ENCODE results near the gene CRELD2.
"Not testable (repeated sequence)": the region's sequence is repeated elsewhere in the genome, so short reads cannot be mapped to it uniquely, and the experiment has no call there.

Gene CRELD2

GRCh38 chr22:49933236-49934159, 15.1 kb downstream of the CRELD2 start:
- FAIRE-seq: no peak

DNA sequence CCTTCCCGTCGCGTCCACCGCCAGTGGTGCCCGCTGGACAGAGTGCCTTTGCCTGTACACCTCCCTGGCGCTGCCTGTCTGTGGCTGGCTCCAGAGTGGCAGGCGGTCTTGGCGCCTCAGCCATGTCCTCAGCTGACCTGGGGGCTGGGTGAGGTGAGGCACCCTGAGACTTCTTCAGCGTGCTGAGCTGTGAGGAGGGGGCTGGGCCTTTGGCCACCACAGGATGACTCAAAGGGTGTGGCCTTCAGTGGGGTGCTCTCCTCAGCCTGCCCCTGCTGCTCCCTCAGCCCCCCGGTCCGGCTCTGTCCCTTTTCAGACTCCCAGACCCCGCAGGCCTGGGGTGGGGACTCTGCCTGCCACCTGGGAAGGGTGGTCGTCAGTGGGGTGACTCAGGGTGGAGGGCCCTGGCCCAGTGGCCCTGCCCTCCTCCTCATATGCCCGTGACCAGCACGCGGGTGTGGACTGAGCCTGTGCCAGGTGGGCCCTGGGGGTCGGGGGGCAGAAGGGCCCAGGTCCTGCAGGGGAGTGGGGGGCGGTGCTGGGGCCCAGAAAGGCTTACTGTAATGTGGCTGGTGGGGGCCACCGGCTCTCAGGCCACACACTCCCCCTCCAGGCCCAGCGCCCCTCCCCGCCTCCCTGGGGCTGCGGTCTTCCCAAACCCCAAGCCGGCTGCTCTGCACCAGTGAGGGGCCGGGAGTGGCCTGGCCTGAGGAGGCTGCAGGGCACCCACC, 15.9 kb downstream of the CRELD2 start:
- FAIRE-seq: no peak

DNA sequence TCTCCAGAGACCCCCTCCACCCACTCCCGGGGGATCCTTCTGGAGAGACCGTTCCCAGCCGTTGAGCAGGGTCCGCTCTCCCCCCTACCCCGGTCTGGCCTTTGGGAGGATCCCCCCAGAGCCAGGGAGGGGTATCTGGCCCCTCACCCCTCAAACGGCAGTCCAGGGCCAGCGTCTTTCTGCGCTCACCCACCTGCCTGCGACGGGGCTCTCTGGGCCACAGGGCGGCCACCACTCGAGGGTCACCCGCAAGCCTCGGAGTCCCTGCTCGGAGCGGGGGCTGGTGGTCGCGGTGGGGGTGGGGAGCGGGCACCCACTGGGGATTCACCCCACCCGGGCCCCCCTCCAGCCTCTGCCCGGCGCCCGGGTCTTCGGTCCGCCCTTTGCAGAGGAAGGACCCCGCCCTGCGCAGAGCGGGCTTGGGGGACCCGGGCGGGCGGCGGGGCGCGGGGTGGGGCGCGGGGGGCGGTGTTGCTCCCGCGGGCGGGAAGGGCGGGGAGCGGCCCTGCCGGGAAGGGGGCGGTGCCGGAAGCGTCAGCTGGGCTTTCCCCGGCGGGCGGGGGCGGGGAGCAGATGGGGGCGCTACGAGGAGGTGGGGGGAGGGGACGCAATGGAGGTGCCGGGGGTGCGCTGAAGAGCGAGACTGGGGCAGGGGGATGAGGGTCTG, 16.6 kb downstream of the CRELD2 start:
- no peak for FAIRE-seq

GRCh38 chr22:49935561-49935960, 17.1 kb downstream of the CRELD2 start:
- FAIRE-seq: no peak

- FAIRE-seq: no peak
These were observed 17.9 kb downstream of the CRELD2 start for GRCh38 chr22:49936018-49936972.

- no peak for FAIRE-seq
These were observed 18.7 kb downstream of the CRELD2 start for GRCh38 chr22:49936973-49937757.

DNA sequence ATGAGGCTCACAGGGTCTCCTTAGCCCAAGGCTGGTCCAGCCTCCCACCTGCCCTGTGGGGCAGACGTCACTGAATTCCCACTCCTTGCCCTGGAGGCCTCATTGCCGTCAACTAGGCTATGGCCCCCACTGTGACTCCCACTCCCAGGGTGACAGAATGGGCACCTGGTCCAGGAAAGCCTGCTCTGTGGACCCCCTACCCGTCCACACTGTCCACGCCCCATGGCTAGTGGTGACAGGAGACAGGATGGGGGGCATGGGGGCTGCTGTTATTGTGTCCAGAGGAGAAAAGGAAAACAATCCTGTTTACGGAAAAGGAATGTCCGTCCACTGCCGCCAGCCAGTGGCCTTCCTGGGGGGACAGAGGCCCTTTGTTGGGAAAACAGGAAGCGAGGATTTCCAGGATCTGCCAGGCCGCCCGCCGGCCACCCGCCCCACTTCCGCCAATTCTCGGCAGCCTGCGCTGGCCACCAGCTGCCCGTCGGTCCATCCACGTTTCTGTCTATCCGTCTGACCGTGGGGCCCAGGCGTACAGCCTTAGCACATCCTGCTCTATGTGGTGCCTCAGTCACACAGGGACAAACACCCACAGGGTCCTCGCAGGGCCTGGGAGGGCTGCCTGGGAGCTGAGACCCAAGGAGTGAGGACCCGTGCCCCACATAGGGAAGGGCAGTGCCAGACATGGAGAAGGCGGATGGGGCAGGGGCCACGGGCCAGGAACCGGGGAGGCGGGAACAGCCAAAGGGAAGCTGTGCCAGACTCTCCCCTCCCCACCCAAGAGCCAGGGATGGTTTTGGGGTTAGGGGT, 19.5 kb downstream of the CRELD2 start:
- no peak for FAIRE-seq

- FAIRE-seq: no peak
These were observed 20.2 kb downstream of the CRELD2 start for GRCh38 chr22:49938565-49939136.

- FAIRE-seq: no peak
These were observed 23.3 kb downstream of the CRELD2 start for GRCh38 chr22:49941507-49942316.

DNA sequence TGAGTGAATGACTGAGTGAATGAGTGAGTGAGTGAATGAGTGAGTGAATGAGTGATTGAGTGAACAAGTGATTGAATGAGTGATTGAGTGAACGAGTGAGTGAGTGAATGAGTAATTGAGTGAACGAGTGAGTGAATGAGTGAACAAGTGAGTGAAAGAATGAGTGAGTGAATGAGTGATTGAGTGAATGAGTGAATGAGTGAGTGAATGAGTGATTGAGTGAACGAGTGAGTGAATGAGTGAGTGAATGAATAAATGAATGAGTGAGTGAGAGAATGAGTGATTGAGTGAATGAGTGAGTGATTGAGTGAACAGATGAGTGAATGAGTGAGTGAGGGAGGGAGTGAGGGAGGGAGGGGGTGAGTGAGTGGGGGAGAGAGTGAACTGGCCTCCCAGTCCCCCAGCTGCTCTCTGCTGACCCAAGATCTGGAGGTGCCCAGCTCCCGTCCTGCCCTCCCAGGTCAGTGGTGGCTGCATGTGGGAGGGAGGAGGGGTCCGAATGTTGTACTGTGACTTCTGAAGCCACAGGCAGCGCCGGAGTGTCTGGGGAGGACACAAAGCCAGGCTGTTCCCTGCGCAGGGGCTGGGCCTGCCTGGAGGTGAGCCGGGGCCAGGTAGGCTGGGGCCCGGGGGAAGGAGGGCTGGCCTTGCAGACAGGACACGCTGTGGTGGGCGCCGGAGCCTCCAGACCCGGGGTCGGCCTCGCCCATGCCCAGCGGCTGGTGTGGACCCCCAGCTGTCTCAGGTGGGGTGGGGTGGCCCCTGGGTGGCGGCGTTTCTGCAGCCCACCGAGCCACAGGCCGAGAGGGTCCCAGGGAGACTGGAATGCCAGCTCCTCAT, 24.4 kb downstream of the CRELD2 start:
- FAIRE-seq: no peak

DNA sequence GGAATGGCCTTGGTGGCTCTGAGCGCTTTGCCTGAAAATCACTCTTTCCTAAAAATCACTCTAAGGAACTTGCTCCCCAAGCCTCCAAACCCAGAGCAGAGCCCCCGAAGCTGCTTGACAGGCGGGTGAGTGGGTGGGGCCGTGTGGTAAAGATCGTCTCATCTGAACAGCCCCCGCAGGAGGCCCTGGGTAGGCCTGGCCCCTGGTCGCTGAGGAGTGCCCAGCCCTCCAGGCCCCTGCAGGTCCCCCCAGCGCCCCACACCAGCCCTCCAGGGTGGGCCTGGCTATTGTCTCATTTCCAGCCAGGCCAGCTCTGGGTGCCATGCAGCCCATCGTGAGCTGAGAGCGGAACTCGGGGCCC, 25.0 kb downstream of the CRELD2 start:
- FAIRE-seq: no peak

DNA sequence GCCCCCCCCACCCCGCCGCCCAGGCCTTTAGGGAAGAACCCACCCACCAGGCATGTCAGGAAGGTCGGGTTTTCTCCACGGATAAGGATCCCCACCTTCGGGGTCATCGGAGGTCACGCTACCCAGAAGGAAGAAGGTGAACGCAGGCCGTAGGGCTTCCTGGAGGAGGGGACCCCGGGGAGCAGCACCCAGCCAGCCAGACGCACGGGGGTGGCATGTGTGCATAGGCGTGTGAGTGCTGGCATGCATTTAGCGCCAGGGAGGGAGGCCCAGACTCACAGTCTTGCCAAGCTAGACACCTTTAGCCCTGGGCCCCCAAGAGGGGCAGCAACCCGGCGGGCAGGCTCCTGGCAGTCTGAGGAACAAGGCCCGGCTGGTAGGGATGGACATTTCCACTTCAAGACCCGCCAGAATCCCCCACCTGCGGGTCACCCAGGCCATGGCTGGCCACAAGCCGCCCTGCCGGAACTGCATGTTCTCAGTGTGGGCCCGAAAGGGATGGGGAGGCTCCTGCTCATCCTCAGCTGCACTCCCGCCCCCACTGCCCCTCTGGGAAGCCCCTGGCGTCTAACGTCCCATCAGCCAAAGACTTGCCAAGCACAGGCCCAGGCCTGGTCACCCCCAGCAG, 25.5 kb downstream of the CRELD2 start:
- no peak for FAIRE-seq

DNA sequence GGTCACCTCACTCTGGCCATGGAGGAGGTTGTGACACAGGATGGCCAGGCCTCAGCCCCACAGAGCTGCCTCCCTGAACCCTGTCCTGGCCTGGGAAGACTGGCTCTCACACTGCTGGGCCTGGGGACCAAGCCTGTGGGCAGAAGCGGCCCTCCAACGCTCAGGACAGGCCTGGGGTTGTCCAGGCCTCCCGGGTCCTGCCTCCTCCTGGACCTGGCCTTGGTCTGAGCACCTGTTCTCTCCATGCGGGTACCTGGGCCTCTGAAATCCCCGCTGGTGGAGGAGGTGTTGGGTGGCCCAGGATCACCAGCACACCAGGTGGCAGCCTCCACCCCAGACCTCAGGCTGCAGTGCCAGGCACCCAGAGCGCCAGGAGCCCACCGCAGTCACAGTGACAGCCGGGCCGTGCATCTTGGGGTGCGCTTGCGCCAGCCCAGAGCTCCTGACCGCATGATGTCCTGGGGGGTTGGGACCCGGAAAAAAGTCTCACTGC, 26.0 kb downstream of the CRELD2 start:
- FAIRE-seq: no peak

DNA sequence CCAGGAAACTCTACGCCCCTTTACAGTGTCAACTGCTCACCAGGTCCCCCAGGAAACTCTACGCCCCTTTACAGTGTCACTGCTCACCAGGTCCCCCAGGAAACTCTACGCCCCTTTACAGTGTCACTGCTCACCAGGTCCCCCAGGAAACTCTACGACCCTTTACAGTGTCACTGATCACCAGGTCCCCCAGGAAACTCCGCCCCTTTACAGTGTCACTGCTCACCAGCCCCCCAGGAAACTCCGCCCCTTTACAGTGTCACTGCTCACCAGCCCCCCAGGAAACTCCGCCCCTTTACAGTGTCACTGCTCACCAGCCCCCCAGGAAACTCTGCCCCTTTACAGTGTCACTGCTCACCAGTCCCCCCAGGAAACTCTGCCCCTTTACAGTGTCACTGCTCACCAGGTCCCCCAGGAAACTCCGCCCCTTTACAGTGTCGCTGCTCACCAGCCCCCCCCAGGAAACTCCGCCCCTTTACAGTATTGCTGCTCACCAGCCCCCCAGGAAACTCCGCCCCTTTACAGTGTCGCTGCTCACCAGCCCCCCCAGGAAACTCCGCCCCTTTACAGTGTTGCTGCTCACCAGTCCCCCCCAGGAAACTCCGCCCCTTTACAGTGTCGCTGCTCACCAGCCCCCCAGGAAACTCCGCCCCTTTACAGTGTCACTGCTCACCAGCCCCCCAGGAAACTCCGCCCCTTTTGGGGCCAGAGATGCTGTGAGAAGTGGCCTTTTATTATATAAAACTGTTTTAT, 26.8 kb downstream of the CRELD2 start:
- not testable (repeated sequence) for FAIRE-seq

DNA sequence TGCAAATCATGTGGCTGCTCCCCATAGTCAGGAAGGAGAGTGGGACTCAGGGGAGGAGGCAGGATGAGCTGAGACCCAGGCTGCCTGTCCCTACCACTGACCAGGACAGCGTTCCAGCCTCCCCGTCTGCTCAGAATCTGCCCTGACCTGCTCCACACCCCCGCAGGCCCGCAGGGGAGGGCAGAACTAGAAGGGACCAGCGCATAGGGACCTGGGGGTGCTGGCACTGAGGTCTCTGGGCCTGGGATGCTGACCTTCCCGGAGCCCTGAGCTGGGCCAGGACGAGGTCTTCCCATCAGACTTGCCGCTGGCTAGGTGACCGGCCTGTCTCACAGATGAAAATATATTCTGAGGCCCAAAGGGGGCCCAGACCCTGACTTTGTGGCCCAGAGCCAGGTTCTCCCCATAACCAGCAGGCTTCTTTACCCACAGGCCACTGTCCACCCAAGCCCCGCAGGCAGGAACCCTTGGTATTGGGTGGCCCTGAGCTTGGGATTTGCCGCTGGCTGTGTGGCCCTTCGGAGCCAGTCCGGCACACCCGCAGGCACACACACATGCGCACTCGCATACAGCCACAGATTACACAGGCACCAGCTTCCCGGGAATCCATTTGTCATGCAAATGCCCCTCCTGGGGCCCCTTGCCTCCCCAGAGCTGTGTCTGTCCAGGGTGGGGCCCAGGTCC, 28.3 kb downstream of the CRELD2 start:
- FAIRE-seq: no peak

- no peak for FAIRE-seq
These were observed 28.8 kb downstream of the CRELD2 start for GRCh38 chr22:49947296-49947622.

Data from colon (tissue), 2 donors.